Kidney (tissue), 14 donors: ENCODE measurements around the gene TFE3. TPM values are rescaled to one million over a fixed set of nuclear protein-coding genes. Genes with fewer than 3 reads are reported as not detected.

Source experiments
- DNase-seq, 5 donors: peaks; one replicate each; pipeline ENCODE4 v3.0.0-alpha.2; 2013 to 2020
- FAIRE-seq: peaks from 2 replicates; lab custom pipeline; 2012; peaks lifted over from hg19 to GRCh38; lab: Jason Lieb, UNC
- H3K27ac ChIP-seq, 2 donors: one replicate each; pipeline ENCODE4 v1.7.0; 2013; ENCODE audit warnings: low read depth in 2 of 2, low read length in 2 of 2, inconsistent platforms in 1 of 2
- H3K27me3 ChIP-seq: one replicate; pipeline ENCODE4 v1.7.1; 2013; ENCODE audit warnings: low read length, inconsistent platforms; ENCODE audit not compliant: control insufficient read depth, insufficient read depth
- H3K36me3 ChIP-seq, 3 donors: one replicate each; pipeline versions ENCODE4 v1.7.0 to v1.7.1; 2013; ENCODE audit warnings: low read length in 3 of 3, control low read depth in 1 of 3, inconsistent platforms in 1 of 3; ENCODE audit not compliant: insufficient read depth in 3 of 3, control insufficient read depth in 2 of 3
- H3K4me1 ChIP-seq, 3 donors: one replicate each; pipeline versions ENCODE4 v1.7.0 to v1.7.1; 2013; ENCODE audit warnings: low read length in 3 of 3, inconsistent platforms in 1 of 3, low read depth in 1 of 3; ENCODE audit not compliant: control insufficient read depth in 2 of 3, insufficient read depth in 2 of 3
- H3K4me3 ChIP-seq, 3 donors: one replicate each; pipeline versions ENCODE4 v1.7.0 to v1.8.1; 2013; ENCODE audit warnings: low read length in 3 of 3, control low read depth in 1 of 3, inconsistent platforms in 1 of 3
- H3K9ac ChIP-seq, 3 donors: one replicate each; pipeline versions ENCODE4 v1.7.0 to v1.7.1; 2013; ENCODE audit warnings: low read length in 3 of 3, control low read depth in 1 of 3, inconsistent platforms in 1 of 3
- H3K9me3 ChIP-seq, 3 donors: one replicate each; pipeline versions ENCODE4 v1.7.0 to v1.7.1; 2013; ENCODE audit warnings: low read length in 3 of 3, control low read depth in 1 of 3, inconsistent platforms in 1 of 3; ENCODE audit not compliant: control insufficient read depth in 2 of 3, insufficient read depth in 1 of 3
- intact Hi-C: fragments of 100-400 bp; cut with DNase I; formaldehyde crosslinking; loops from one replicate; pipeline ENCODE4 v1.11.1; 2022
- polyA plus RNA-seq: library from polyadenylated mRNA; stranded (reverse); fragments of 350-450 nt; fragmentation: Illumina TruSeq; extraction: RNeasy Lipid Tissue Mini Kit (QIAGEN cat#74804); gene quantifications from one replicate; pipeline ENCODE4 v1.2.3, GENCODE V29; 2014; ENCODE audit warnings: low read depth, low replicate concordance; ENCODE audit not compliant: insufficient read depth
- total RNA-seq: library from RNA; stranded (reverse); fragmentation: NEBNext Ultra II Directional; extraction: Animal tissue kit (Norgen Biotek cat#: 25700); gene quantifications from one replicate; pipeline ENCODE4 v1.2.1, GENCODE V29; 2021
- TF ChIP-seq, protein P1 (sequence below): IDR thresholded peaks from 3 replicates; pipeline ENCODE4 v1.5.1; 2012; ENCODE audit warnings: mild to moderate bottlenecking, moderate library complexity, borderline replicate concordance; ENCODE audit not compliant: insufficient read depth; ENCODE audit errors: extremely low read depth
- donor health status: control.
- donor health status: control.
- donor health status: control.
- donor health status: control.
- donor health status: control.
- donor health status: DM: yes; HTN: yes; CAD: no.
- donor health status: Normal renal cell carcinoma (clear cell type).

TFE3 gene
- total and polyA plus RNA-seq, 2 donors from 2014 or later: 32.8 to 47.3 TPM

DNA sequence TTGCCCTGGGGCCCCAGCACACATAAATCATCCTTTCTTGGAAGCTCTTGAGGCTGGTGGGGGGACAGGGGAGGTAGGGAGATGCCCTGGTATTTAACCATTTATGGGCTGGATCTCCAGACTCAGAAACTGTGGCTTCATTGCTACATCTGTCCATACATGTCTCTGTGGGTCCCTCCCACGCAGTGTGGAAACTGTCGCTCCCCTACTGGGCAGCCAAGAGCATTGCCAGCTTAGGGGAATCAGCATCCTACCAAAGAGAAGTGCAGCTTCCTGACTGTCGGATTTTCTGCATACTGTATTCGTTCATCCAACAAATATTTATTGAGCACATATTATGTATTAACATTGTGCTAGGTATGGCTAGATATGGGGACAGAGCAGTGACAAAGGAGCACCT lies 44.8 kb downstream of the TFE3 start:
- peaks cover 0 to 6% (median 0%) of the 10 kb centered on the region in 3 donors for H3K4me1 ChIP-seq
- intact Hi-C loops: no loop called here
- FAIRE-seq: no peak
- H3K9me3 ChIP-seq: no peaks in the 10 kb centered on the region
- H3K27ac ChIP-seq: no peak overlapping the region
- TF ChIP-seq, protein P1, sequence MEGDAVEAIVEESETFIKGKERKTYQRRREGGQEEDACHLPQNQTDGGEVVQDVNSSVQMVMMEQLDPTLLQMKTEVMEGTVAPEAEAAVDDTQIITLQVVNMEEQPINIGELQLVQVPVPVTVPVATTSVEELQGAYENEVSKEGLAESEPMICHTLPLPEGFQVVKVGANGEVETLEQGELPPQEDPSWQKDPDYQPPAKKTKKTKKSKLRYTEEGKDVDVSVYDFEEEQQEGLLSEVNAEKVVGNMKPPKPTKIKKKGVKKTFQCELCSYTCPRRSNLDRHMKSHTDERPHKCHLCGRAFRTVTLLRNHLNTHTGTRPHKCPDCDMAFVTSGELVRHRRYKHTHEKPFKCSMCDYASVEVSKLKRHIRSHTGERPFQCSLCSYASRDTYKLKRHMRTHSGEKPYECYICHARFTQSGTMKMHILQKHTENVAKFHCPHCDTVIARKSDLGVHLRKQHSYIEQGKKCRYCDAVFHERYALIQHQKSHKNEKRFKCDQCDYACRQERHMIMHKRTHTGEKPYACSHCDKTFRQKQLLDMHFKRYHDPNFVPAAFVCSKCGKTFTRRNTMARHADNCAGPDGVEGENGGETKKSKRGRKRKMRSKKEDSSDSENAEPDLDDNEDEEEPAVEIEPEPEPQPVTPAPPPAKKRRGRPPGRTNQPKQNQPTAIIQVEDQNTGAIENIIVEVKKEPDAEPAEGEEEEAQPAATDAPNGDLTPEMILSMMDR: no peak
- H3K9ac ChIP-seq: no peak overlapping the region
- no peaks in the 10 kb centered on the region for H3K27me3 ChIP-seq
- no peak for DNase-seq
- peaks cover 4 to 11% (median 5%) of the 10 kb centered on the region in 3 donors for H3K36me3 ChIP-seq
- no peak overlapping the region for H3K4me3 ChIP-seq

DNA sequence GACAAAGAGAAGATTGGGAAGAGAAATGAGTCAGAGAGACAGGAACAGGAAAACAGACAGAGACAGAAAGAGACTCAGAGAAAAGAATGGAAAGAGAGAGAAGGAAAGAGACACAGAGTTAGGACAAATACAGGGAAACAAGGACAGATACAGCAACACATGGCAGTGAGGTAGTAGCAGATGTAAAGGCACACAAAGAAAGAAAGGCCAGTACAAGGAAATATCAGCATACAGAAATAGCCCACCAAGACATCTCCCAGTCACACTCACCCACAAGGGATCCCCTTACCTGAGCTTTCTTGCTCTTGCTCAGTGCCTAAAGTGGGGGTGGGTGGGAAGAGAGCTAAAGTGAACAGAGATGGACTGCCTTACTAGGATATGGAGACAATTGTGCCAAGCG lies 45.3 kb downstream of the TFE3 start:
- DNase-seq: no peak
- no peak overlapping the region for H3K27ac ChIP-seq
- no peak overlapping the region for H3K9ac ChIP-seq
- H3K4me3 ChIP-seq: no peak overlapping the region
- TF ChIP-seq, protein P1: no peak
- H3K27me3 ChIP-seq: no peaks in the 10 kb centered on the region
- peaks cover 5 to 11% (median 7%) of the 10 kb centered on the region in 3 donors for H3K36me3 ChIP-seq
- no peak for FAIRE-seq
- no peaks in the 10 kb centered on the region for H3K9me3 ChIP-seq
- intact Hi-C loops: no loop called here
- peaks cover 0 to 6% (median 0%) of the 10 kb centered on the region in 3 donors for H3K4me1 ChIP-seq

DNA sequence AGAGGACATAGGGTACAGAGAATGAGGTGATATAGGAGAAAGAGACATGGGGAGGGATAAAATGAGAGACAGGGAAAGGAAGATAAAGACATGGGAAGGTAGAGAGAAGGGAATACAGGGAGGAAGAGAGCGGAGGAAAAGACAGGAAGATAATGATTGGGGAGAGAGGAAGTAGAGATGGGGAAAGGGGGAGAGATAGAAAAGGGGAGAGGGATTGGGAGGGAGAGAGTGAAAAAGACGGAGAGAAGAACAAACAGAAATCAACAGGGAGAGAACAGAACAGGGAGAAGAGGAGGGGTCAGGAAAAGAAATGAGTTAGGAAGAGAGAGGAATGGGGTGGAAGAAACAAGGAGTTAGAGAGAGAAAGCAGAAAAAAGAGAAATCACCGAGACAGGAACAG lies 45.7 kb downstream of the TFE3 start:
- Histone ChIP-seq H3K27ac (no peak overlapping the region), H3K4me3 (no peak overlapping the region), H3K4me1 (peaks cover 0 to 6% (median 0%) of the 10 kb centered on the region in 3 donors), H3K27me3 (no peaks in the 10 kb centered on the region), H3K36me3 (peaks cover 5 to 11% (median 7%) of the 10 kb centered on the region in 3 donors), H3K9ac (no peak overlapping the region), H3K9me3 (no peaks in the 10 kb centered on the region)
- no peak for FAIRE-seq
- TF ChIP-seq, protein P1: no peak
- intact Hi-C loops: no loop called here
- no peak for DNase-seq

DNA sequence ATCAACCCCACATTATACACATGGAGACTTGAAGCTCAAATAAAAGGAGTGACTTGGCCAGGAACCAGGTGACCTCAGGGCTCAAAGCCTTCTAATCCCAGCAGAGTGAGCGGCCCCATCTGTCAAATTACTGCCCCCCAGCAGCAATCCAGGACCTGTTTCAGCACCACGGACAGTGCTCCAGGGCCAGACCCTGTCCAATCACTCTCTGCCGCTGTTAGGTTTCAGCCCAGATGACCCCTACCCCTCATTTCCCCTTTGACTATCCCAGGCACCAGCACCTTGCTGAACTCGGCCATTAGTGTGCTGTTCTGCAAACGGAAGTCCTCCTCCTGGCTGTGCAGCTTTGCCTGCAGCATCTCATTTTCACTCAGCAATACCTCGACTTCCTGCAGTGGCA lies 46.2 kb downstream of the TFE3 start:
- TF ChIP-seq, protein P1: no peak
- DNase-seq (peak in 2 of 5 donors; percentile 2 to 4), FAIRE-seq (no peak)
- no peaks in the 10 kb centered on the region for H3K9me3 ChIP-seq
- H3K27me3 ChIP-seq: no peaks in the 10 kb centered on the region
- peaks cover 5 to 11% (median 7%) of the 10 kb centered on the region in 3 donors for H3K36me3 ChIP-seq
- intact Hi-C loops: no loop called here
- H3K27ac ChIP-seq: no peak overlapping the region
- peaks cover 0 to 6% (median 0%) of the 10 kb centered on the region in 3 donors for H3K4me1 ChIP-seq
- no peak overlapping the region for H3K9ac ChIP-seq
- H3K4me3 ChIP-seq: no peak overlapping the region
